H9 (cell line): Measurements from ENCODE around the gene SCOC. TPM values are rescaled to one million over a fixed set of nuclear protein-coding genes. Genes with fewer than 3 reads are reported as not detected.
A peak's percentile ranks its signal among the peaks of the same experiment; 100 is the strongest.
"Not testable (repeated sequence)": the region's sequence is repeated elsewhere in the genome, so short reads cannot be mapped to it uniquely, and the experiment has no call there.

Experiments used
- DNase-seq: peaks from one replicate; pipeline ENCODE4 v3.0.0-alpha.2; 2017
- H2AFZ ChIP-seq: one replicate; pipeline ENCODE4 v1.6.1; 2013; ENCODE audit warnings: mild to moderate bottlenecking, low read length, control low read depth, moderate library complexity
- H2AK5ac ChIP-seq: 2 replicates; pipeline ENCODE4 v1.6.1; 2013; ENCODE audit warnings: low read length, control low read depth, mixed read lengths; ENCODE audit not compliant: insufficient read length
- H2BK120ac ChIP-seq: one replicate; pipeline ENCODE4 v1.6.1; 2013; ENCODE audit warnings: low read depth, mild to moderate bottlenecking, low read length, control low read depth, inconsistent platforms; ENCODE audit not compliant: poor library complexity, severe bottlenecking
- H2BK12ac ChIP-seq: 2 replicates; pipeline ENCODE4 v1.6.1; 2013; ENCODE audit warnings: low read length, control low read depth, mixed read lengths, low read depth; ENCODE audit not compliant: insufficient read length
- H2BK15ac ChIP-seq: 2 replicates; pipeline ENCODE4 v1.6.1; 2013; ENCODE audit warnings: low read depth, low read length, control low read depth
- H2BK20ac ChIP-seq: one replicate; pipeline ENCODE4 v1.6.1; 2013; ENCODE audit warnings: low read depth, mild to moderate bottlenecking, low read length, control low read depth, inconsistent platforms; ENCODE audit not compliant: poor library complexity, severe bottlenecking
- H2BK5ac ChIP-seq: 2 replicates; pipeline ENCODE4 v1.6.1; 2013; ENCODE audit warnings: low read length, control low read depth, mixed read lengths; ENCODE audit not compliant: insufficient read length
- H3K14ac ChIP-seq: 2 replicates; pipeline ENCODE4 v1.6.1; 2013; ENCODE audit warnings: low read length, control low read depth; ENCODE audit not compliant: insufficient read depth
- H3K18ac ChIP-seq: 2 replicates; pipeline ENCODE4 v1.6.1; 2013; ENCODE audit warnings: low read depth, mild to moderate bottlenecking, mixed read lengths, low read length, control low read depth; ENCODE audit not compliant: insufficient read length
- H3K23ac ChIP-seq: 2 replicates; pipeline ENCODE4 v1.6.1; 2013; ENCODE audit warnings: low read length, control low read depth, mixed read lengths, low read depth; ENCODE audit not compliant: insufficient read length
- H3K23me2 ChIP-seq: 2 replicates; pipeline ENCODE4 v1.6.1; 2013; ENCODE audit warnings: low read depth, mild to moderate bottlenecking, mixed read lengths, low read length, control low read depth; ENCODE audit not compliant: insufficient read length, poor library complexity, severe bottlenecking
- H3K27ac ChIP-seq: 2 replicates; pipeline ENCODE4 v1.5.1; 2013; ENCODE audit warnings: low read length, control low read depth, mixed read lengths, low read depth; ENCODE audit not compliant: insufficient read length
- H3K27me3 ChIP-seq: 2 replicates; pipeline ENCODE4 v1.6.1; 2013; ENCODE audit warnings: low read length, control low read depth, inconsistent platforms; ENCODE audit not compliant: insufficient read depth
- H3K4ac ChIP-seq: 2 replicates; pipeline ENCODE4 v1.6.1; 2013; ENCODE audit warnings: low read depth, mild to moderate bottlenecking, control low read depth, inconsistent platforms, low read length, moderate library complexity
- H3K4me1 ChIP-seq: 2 replicates; pipeline ENCODE4 v1.6.1; 2013; ENCODE audit warnings: low read length, control low read depth, inconsistent platforms; ENCODE audit not compliant: insufficient read depth
- H3K4me2 ChIP-seq: 2 replicates; pipeline ENCODE4 v1.6.1; 2013; ENCODE audit warnings: low read length, control low read depth, mixed read lengths; ENCODE audit not compliant: insufficient read length, insufficient read depth
- H3K56ac ChIP-seq: 2 replicates; pipeline ENCODE4 v1.6.1; 2013; ENCODE audit warnings: low read depth, mild to moderate bottlenecking, mixed read lengths, low read length, control low read depth; ENCODE audit not compliant: insufficient read length
- H3K79me1 ChIP-seq: 2 replicates; pipeline ENCODE4 v1.6.1; 2013; ENCODE audit warnings: low read depth, mild to moderate bottlenecking, moderate library complexity, low read length, control low read depth, inconsistent platforms; ENCODE audit not compliant: insufficient read depth, poor library complexity, severe bottlenecking
- H3K79me2 ChIP-seq: 2 replicates; pipeline ENCODE4 v1.6.1; 2013; ENCODE audit warnings: low read length, control low read depth, inconsistent platforms; ENCODE audit not compliant: insufficient read depth
- H3K9ac ChIP-seq: 2 replicates; pipeline ENCODE4 v1.6.1; 2013; ENCODE audit warnings: low read length, control low read depth, mixed read lengths; ENCODE audit not compliant: insufficient read length; ENCODE audit errors: extremely low read depth
- H3K9me3 ChIP-seq: one replicate; pipeline ENCODE4 v1.6.1; 2013; ENCODE audit warnings: low read depth, low read length, inconsistent platforms; ENCODE audit not compliant: control insufficient read depth
- H3T11ph ChIP-seq: one replicate; pipeline ENCODE4 v1.6.1; 2013; ENCODE audit warnings: mild to moderate bottlenecking, low read length, control low read depth, inconsistent platforms
- H4K20me1 ChIP-seq: one replicate; pipeline ENCODE4 v1.6.1; 2013; ENCODE audit not compliant: control insufficient read depth, insufficient read length, insufficient read depth
- H4K5ac ChIP-seq: 2 replicates; pipeline ENCODE4 v1.6.1; 2013; ENCODE audit warnings: low read depth, mild to moderate bottlenecking, mixed read lengths, low read length, control low read depth; ENCODE audit not compliant: insufficient read length
- H4K8ac ChIP-seq: replicated peaks from 2 replicates; pipeline ENCODE4 v1.6.1; 2013; ENCODE audit warnings: low read length, control low read depth, mixed read lengths, low read depth; ENCODE audit not compliant: insufficient read length
- H4K91ac ChIP-seq: 2 replicates; pipeline ENCODE4 v1.6.1; 2013; ENCODE audit warnings: low read depth, mild to moderate bottlenecking, moderate library complexity, mixed read lengths, low read length, control low read depth; ENCODE audit not compliant: insufficient read length
- H3K27ac Mint-ChIP-seq, 3 experiments: 2 replicates in 2 of 3; 3 replicates in 1 of 3; pipeline ENCODE4 v1.8.0; 2020 to 2021; ENCODE audit warnings: mixed read lengths in 3 of 3, mild to moderate bottlenecking in 1 of 3, moderate library complexity in 1 of 3
- H3K27me3 Mint-ChIP-seq: 2 replicates; pipeline ENCODE4 v1.8.0; 2021; ENCODE audit warnings: low read depth, mild to moderate bottlenecking, moderate library complexity, mixed read lengths
- H3K36me3 Mint-ChIP-seq, 3 experiments: 2 replicates in 2 of 3; 3 replicates in 1 of 3; pipeline ENCODE4 v1.8.0; 2020 to 2021; ENCODE audit warnings: low read depth in 3 of 3, mixed read lengths in 3 of 3; ENCODE audit not compliant: insufficient read depth in 1 of 3
- H3K4me1 Mint-ChIP-seq, 2 experiments: 2 replicates each; pipeline ENCODE4 v1.8.0; 2020; ENCODE audit warnings: mixed read lengths in 2 of 2
- H3K4me3 Mint-ChIP-seq, 2 experiments: 2 replicates in 1 of 2; 3 replicates in 1 of 2; pipeline ENCODE4 v1.8.0; 2020 to 2021; ENCODE audit warnings: mild to moderate bottlenecking in 2 of 2, mixed read lengths in 2 of 2, moderate library complexity in 1 of 2
- H3K9me3 Mint-ChIP-seq, 2 experiments: 2 replicates in 1 of 2; 3 replicates in 1 of 2; pipeline ENCODE4 v1.8.0; 2020; ENCODE audit warnings: mild to moderate bottlenecking in 2 of 2, mixed read lengths in 2 of 2, moderate library complexity in 1 of 2
- WGBS: extraction: QIAGEN DNeasy Blood & Tissue Kit; methylation state at CpG from one replicate; pipeline ENCODE4 v1.1.7; 2013; ENCODE audit warnings: missing lambda C conversion rate, low lambda C conversion rate, mixed read lengths; ENCODE audit not compliant: insufficient read length; ENCODE audit errors: extremely low coverage; 5-methylcytosine and 5-hydroxymethylcytosine counted together
- total RNA-seq: library from RNA; stranded (reverse); gene quantifications from 2 replicates; pipeline ENCODE4 v1.2.1, GENCODE V29; 2021
- TF ChIP-seq, protein P1 (sequence below): fragments of 200-600 bp; sonication (generic); conservative IDR thresholded peaks from 3 replicates; pipeline ENCODE4 v1.8.0; 2021; ENCODE audit warnings: antibody characterized with exemption, mild to moderate bottlenecking

SCOC gene
- total RNA-seq, 1 experiment from 2014 or later, result 29.4 TPM

DNA sequence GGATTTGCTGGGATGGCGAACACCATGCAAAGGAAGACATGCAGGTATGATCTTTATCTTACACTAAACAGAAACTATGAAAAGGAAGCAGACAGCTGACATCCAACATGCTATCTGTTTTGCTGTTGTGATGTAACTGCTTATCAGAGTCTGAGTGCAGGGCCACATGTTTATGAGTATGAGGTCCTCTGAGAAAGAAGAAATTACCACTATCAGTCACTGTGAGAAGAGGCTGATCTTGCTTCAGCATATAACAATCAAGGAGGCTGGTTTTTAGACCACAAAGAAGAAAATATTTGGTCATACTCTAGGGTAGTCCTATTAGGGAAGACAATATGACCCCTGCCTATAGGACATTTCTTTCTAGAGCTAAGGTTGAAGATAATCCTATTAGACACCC, 35.5 kb downstream of the SCOC start:
- peaks cover 0 to 3% of the 10 kb centered on the region in 2 experiments; a peak in 2 of 5 replicates for H3K9me3 Mint-ChIP-seq
- peaks cover 0 to 5% (median 5%) of the 10 kb centered on the region in 3 experiments; a peak in 3 of 7 replicates for H3K36me3 Mint-ChIP-seq
- Histone ChIP-seq H3K27ac (no peak overlapping the region), H3K18ac (no peak overlapping the region), H2BK120ac (no peak overlapping the region), H2BK15ac (no peak overlapping the region), H3K23ac (no peak overlapping the region), H2AFZ (no peak overlapping the region), H4K8ac (no peak overlapping the region), H3K79me1 (no peaks in the 10 kb centered on the region), H4K91ac (no peak overlapping the region), H3K4ac (no peak overlapping the region), H3K79me2 (no peaks in the 10 kb centered on the region), H3K4me1 (no peaks in the 10 kb centered on the region), H3K9me3 (no peaks in the 10 kb centered on the region), H3K27me3 (no peaks in the 10 kb centered on the region), H3K4me2 (no peak overlapping the region), H2BK20ac (no peak overlapping the region), H3K14ac (no peak overlapping the region), H2BK5ac (no peak overlapping the region), H3K23me2 (no peaks in the 10 kb centered on the region), H4K20me1 (no peaks in the 10 kb centered on the region), H3K9ac (no peak overlapping the region), H3T11ph (no peak overlapping the region), H2BK12ac (no peak overlapping the region), H3K56ac (no peak overlapping the region), H4K5ac (no peak overlapping the region), H2AK5ac (no peak overlapping the region)
- WGBS, result no CpG with 5 or more reads among the region's 1 CpG
- no peak overlapping the region for H3K27ac Mint-ChIP-seq
- no peak for DNase-seq
- no peak overlapping the region for H3K4me3 Mint-ChIP-seq
- peaks cover 11 to 13% of the 10 kb centered on the region in 2 experiments for H3K4me1 Mint-ChIP-seq
- TF ChIP-seq, protein P1, sequence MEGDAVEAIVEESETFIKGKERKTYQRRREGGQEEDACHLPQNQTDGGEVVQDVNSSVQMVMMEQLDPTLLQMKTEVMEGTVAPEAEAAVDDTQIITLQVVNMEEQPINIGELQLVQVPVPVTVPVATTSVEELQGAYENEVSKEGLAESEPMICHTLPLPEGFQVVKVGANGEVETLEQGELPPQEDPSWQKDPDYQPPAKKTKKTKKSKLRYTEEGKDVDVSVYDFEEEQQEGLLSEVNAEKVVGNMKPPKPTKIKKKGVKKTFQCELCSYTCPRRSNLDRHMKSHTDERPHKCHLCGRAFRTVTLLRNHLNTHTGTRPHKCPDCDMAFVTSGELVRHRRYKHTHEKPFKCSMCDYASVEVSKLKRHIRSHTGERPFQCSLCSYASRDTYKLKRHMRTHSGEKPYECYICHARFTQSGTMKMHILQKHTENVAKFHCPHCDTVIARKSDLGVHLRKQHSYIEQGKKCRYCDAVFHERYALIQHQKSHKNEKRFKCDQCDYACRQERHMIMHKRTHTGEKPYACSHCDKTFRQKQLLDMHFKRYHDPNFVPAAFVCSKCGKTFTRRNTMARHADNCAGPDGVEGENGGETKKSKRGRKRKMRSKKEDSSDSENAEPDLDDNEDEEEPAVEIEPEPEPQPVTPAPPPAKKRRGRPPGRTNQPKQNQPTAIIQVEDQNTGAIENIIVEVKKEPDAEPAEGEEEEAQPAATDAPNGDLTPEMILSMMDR, result no peak
- no peaks in the 10 kb centered on the region for H3K27me3 Mint-ChIP-seq

DNA sequence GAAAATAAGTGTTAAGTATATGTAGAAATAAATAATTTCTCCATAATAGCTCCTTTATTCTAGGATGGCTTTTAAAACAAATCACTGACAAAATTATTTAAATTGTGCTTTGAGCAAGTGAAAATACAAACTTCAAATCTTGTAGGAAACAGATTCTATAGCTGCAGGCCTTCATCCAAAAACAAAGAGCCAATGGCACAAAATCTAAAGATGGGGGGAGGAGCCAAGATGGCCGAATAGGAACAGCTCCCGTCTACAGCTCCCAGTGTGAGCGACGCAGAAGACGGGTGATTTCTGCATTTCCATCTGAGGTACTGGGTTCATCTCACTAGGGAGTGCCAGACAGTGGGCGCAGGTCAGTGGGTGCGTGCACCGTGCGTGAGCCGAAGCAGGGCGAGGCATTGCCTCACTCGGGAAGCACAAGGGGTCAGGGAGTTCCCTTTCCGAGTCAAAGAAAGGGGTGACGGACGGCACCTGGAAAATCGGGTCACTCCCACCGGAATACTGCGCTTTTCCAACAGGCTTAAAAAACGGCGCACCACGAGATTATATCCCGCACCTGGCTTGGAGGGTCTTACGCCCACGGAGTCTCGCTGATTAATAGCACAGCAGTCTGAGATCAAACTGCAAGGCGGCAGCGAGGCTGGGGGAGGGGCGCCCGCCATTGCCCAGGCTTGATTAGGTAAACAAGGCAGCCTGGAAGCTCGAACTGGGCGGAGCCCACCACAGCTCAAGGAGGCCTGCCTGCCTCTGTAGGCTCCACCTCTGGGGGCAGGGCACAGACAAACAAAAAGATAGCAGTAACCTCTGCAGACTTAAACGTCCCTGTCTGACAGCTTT, 39.9 kb downstream of the SCOC start:
- H3K18ac ChIP-seq, H3K27me3 ChIP-seq, H4K8ac ChIP-seq, H3K27ac ChIP-seq, H3K79me1 ChIP-seq, H3K36me3 Mint-ChIP-seq, H3K9ac ChIP-seq, H3K4me2 ChIP-seq, H4K91ac ChIP-seq, H3K4me1 ChIP-seq, H2AK5ac ChIP-seq, H2BK20ac ChIP-seq, H2BK15ac ChIP-seq, H3K79me2 ChIP-seq, H2BK120ac ChIP-seq, H2BK5ac ChIP-seq, H3K23ac ChIP-seq, H3K56ac ChIP-seq, H3K4ac ChIP-seq, H4K20me1 ChIP-seq, H3K9me3 Mint-ChIP-seq, H2BK12ac ChIP-seq, H3K23me2 ChIP-seq, H3T11ph ChIP-seq, H4K5ac ChIP-seq, H3K14ac ChIP-seq, H3K9me3 ChIP-seq, H3K27me3 Mint-ChIP-seq, H2AFZ ChIP-seq: not testable (repeated sequence)
- DNase-seq, result peak; percentile 36
- H3K4me3 Mint-ChIP-seq, result peak overlapping the region in 1 of 2 experiments; percentile 55; a peak in 1 of 5 replicates
- H3K27ac Mint-ChIP-seq, result peak overlapping the region in 1 of 3 experiments; percentile 96; a peak in 3 of 7 replicates
- no CpG with 5 or more reads among the region's 32 CpGs for WGBS
- H3K4me1 Mint-ChIP-seq, result peaks cover 11 to 14% of the 10 kb centered on the region in 2 experiments
